PC-9 (cell line): ENCODE results near the gene DYNLT3. TPM values are rescaled to one million over a fixed set of nuclear protein-coding genes. Genes with fewer than 3 reads are reported as not detected.

Source experiments
- BruUV-seq: library from RNA; stranded (reverse); fragments of 400-500 nt; replicated peaks from 2 replicates; lab custom pipeline; 2021; lab: Mats Ljungman, UMichigan
- CTCF ChIA-PET: fragments of 300-600 bp; sonication (Branson Sonifier 250); formaldehyde crosslinking; loops from one replicate; lab custom pipeline; 2022; ENCODE audit warnings: antibody characterized with exemption; lab: Charles Lee
- POLR2A ChIA-PET: fragments of 300-600 bp; sonication (Branson Sonifier 250); formaldehyde crosslinking; loops from one replicate; lab custom pipeline; 2022; ENCODE audit warnings: antibody characterized with exemption; ENCODE audit not compliant: unreplicated experiment; lab: Charles Lee
- DNase-seq, 2 experiments: peaks; one replicate each; pipeline versions ENCODE4 v3.0.0 to v3.0.0-alpha.2; 2015 to 2022; ENCODE audit warnings: mixed read lengths in 1 of 2
- H2AFZ ChIP-seq: fragments of 200-600 bp; sonication (generic); 2 replicates; pipeline ENCODE4 v1.8.1; 2017; ENCODE audit warnings: antibody characterized with exemption
- H3F3A ChIP-seq: fragments of 200-600 bp; sonication (generic); 2 replicates; pipeline ENCODE4 v1.8.1; 2017; ENCODE audit warnings: antibody characterized with exemption, mild to moderate bottlenecking, low read depth; ENCODE audit not compliant: insufficient read depth
- H3K27ac ChIP-seq: fragments of 200-600 bp; sonication (generic); 2 replicates; pipeline ENCODE4 v1.6.1; 2016; ENCODE audit warnings: mixed run types
- H3K27me3 ChIP-seq: fragments of 200-600 bp; sonication (generic); 2 replicates; pipeline ENCODE4 v1.6.1; 2016; ENCODE audit warnings: low read depth, mixed run types; ENCODE audit not compliant: insufficient read depth
- H3K36me3 ChIP-seq: fragments of 200-600 bp; sonication (generic); 2 replicates; pipeline ENCODE4 v1.6.1; 2016; ENCODE audit warnings: low read depth, mixed run types
- H3K4me1 ChIP-seq: fragments of 200-600 bp; sonication (generic); replicated peaks from 2 replicates; pipeline ENCODE4 v1.6.1; 2016; ENCODE audit warnings: mixed run types; ENCODE audit not compliant: insufficient read depth
- H3K4me2 ChIP-seq: fragments of 200-600 bp; sonication (generic); 2 replicates; pipeline ENCODE4 v1.6.1; 2017; ENCODE audit warnings: mixed run types
- H3K4me3 ChIP-seq: fragments of 200-600 bp; sonication (generic); 2 replicates; pipeline ENCODE4 v1.6.1; 2016; ENCODE audit warnings: mixed run types
- H3K79me2 ChIP-seq: fragments of 200-600 bp; sonication (generic); 2 replicates; pipeline ENCODE4 v1.6.1; 2017; ENCODE audit warnings: low read depth, mixed run types
- H3K9me2 ChIP-seq: fragments of 200-600 bp; sonication (generic); 2 replicates; pipeline ENCODE4 v1.8.1; 2017; ENCODE audit warnings: mild to moderate bottlenecking; ENCODE audit not compliant: insufficient read depth
- H3K9me3 ChIP-seq: fragments of 200-600 bp; sonication (generic); 2 replicates; pipeline ENCODE4 v1.8.1; 2016; ENCODE audit warnings: low read depth; ENCODE audit not compliant: insufficient read depth
- H4K20me1 ChIP-seq: fragments of 200-600 bp; sonication (generic); 2 replicates; pipeline ENCODE4 v1.8.1; 2017; ENCODE audit not compliant: insufficient read depth
- CTCF ChIP-seq: fragments of 200-600 bp; sonication (generic); conservative IDR thresholded peaks from 2 replicates; pipeline ENCODE4 v1.6.1; 2017; ENCODE audit warnings: mixed run types, antibody characterized with exemption, mild to moderate bottlenecking, moderate library complexity
- EZH2 ChIP-seq: fragments of 200-600 bp; sonication (generic); IDR thresholded peaks from 2 replicates; pipeline ENCODE4 v1.8.0; 2017; ENCODE audit warnings: antibody characterized with exemption, low read depth
- intact Hi-C: fragments of 100-400 bp; cut with micrococcal nuclease; formaldehyde crosslinking; loops from one replicate; pipeline ENCODE4 v1.10.0; 2022; ENCODE audit not compliant: unreplicated experiment
- total RNA-seq: library from RNA; stranded (reverse); gene quantifications from 2 replicates; pipeline ENCODE4 v1.2.3, GENCODE V29; 2021

Gene DYNLT3
- total RNA-seq, 1 experiment from 2014 or later, result not detected

- H3K9me2 ChIP-seq, result no peaks in the 10 kb centered on the region
- no TSS peak for BruUV-seq
- H3K79me2 ChIP-seq, result no peaks in the 10 kb centered on the region
- no peaks in the 10 kb centered on the region for H3K27me3 ChIP-seq
- H3K9me3 ChIP-seq, result no peaks in the 10 kb centered on the region
- CTCF ChIA-PET, result no interaction called here
- no peak overlapping the region for H2AFZ ChIP-seq
- H3K36me3 ChIP-seq, result no peaks in the 10 kb centered on the region
- H3F3A ChIP-seq, result no peaks in the 10 kb centered on the region
- TF ChIP-seq CTCF (no peak), EZH2 (no peak)
- intact Hi-C loops, result no loop called here
- DNase-seq, result no peak
- POLR2A ChIA-PET, result no interaction called here
- H3K27ac ChIP-seq, result no peak overlapping the region
- no peaks in the 10 kb centered on the region for H4K20me1 ChIP-seq
- no peak overlapping the region for H3K4me2 ChIP-seq
- H3K4me1 ChIP-seq, result no peaks in the 10 kb centered on the region
- no peak overlapping the region for H3K4me3 ChIP-seq
Measured at GRCh38 chrX:37871626-37872302, 24.4 kb upstream of the DYNLT3 start.

GRCh38 chrX:37867536-37868153, 20.3 kb upstream of the DYNLT3 start:
- POLR2A ChIA-PET, result no interaction called here
- Histone ChIP-seq H3K4me3 (no peak overlapping the region), H3K36me3 (no peaks in the 10 kb centered on the region), H3K4me1 (no peaks in the 10 kb centered on the region), H3K4me2 (no peak overlapping the region), H3K27me3 (no peaks in the 10 kb centered on the region), H3K27ac (no peak overlapping the region), H3F3A (no peaks in the 10 kb centered on the region), H4K20me1 (no peaks in the 10 kb centered on the region), H3K79me2 (no peaks in the 10 kb centered on the region), H3K9me2 (no peaks in the 10 kb centered on the region), H3K9me3 (no peaks in the 10 kb centered on the region), H2AFZ (no peak overlapping the region)
- no TSS peak for BruUV-seq
- CTCF ChIA-PET, result no interaction called here
- DNase-seq, result no peak
- intact Hi-C loops, result no loop called here
- TF ChIP-seq CTCF, result no peak
- no peak for TF ChIP-seq EZH2

- H3K4me3 ChIP-seq, result no peak overlapping the region
- ChIA-PET CTCF (no interaction called here), POLR2A (no interaction called here)
- H3K9me3 ChIP-seq, result no peaks in the 10 kb centered on the region
- no peak for DNase-seq
- no peaks in the 10 kb centered on the region for H3K27me3 ChIP-seq
- H3F3A ChIP-seq, result no peaks in the 10 kb centered on the region
- no peaks in the 10 kb centered on the region for H3K36me3 ChIP-seq
- no peak overlapping the region for H3K4me2 ChIP-seq
- H4K20me1 ChIP-seq, result no peaks in the 10 kb centered on the region
- intact Hi-C loops, result no loop called here
- no peaks in the 10 kb centered on the region for H3K79me2 ChIP-seq
- TF ChIP-seq EZH2 (no peak), CTCF (no peak)
- H3K4me1 ChIP-seq, result no peaks in the 10 kb centered on the region
- no peak overlapping the region for H3K27ac ChIP-seq
- H3K9me2 ChIP-seq, result no peaks in the 10 kb centered on the region
- H2AFZ ChIP-seq, result no peak overlapping the region
- no TSS peak for BruUV-seq
Measured at GRCh38 chrX:37863728-37864127, 16.4 kb upstream of the DYNLT3 start.
